ENCODE measurements around the gene SMAD3.

Gene SMAD3

GRCh38 chr15:67225336-67225735 is 159.9 kb downstream of the SMAD3 start:
- DNase-seq (ENCODE audit: low read depth in 2 of 3, low spot score in 2 of 3), result no peak

GRCh38 chr15:67227431-67227830 is 162.0 kb downstream of the SMAD3 start:
- no peak for DNase-seq (ENCODE audit: low read depth in 2 of 3, low spot score in 2 of 3)

DNA sequence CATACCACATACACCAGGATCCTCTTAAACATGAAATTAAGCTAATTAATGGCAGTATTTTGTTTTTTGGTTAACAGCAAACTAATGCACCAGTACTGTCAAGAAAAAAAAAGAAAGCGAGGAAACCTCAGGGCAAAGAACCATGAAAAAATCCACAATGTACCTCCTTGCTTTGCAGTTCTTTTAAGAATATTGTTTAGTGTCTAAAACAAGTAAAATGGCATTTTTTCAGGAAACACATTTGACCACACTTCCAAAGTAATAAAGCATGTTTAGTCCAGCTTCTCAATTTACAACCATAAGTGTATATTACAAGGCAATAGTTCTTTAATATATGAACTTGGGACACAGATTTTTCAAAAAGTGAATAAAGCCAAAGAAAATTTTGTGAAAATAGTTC is 162.4 kb downstream of the SMAD3 start:
- no peak for DNase-seq (ENCODE audit: low read depth in 2 of 3, low spot score in 2 of 3)

GRCh38 chr15:67228286-67228685 is 162.9 kb downstream of the SMAD3 start:
- DNase-seq (ENCODE audit: low read depth in 2 of 3, low spot score in 2 of 3), result no peak

- DNase-seq (ENCODE audit: low read depth in 2 of 3, low spot score in 2 of 3), result no peak
Observed at GRCh38 chr15:67230504-67230903, 165.1 kb downstream of the SMAD3 start.

- no peak for DNase-seq (ENCODE audit: low read depth in 2 of 3, low spot score in 2 of 3)
Observed at GRCh38 chr15:67232591-67232990, 167.2 kb downstream of the SMAD3 start.

DNA sequence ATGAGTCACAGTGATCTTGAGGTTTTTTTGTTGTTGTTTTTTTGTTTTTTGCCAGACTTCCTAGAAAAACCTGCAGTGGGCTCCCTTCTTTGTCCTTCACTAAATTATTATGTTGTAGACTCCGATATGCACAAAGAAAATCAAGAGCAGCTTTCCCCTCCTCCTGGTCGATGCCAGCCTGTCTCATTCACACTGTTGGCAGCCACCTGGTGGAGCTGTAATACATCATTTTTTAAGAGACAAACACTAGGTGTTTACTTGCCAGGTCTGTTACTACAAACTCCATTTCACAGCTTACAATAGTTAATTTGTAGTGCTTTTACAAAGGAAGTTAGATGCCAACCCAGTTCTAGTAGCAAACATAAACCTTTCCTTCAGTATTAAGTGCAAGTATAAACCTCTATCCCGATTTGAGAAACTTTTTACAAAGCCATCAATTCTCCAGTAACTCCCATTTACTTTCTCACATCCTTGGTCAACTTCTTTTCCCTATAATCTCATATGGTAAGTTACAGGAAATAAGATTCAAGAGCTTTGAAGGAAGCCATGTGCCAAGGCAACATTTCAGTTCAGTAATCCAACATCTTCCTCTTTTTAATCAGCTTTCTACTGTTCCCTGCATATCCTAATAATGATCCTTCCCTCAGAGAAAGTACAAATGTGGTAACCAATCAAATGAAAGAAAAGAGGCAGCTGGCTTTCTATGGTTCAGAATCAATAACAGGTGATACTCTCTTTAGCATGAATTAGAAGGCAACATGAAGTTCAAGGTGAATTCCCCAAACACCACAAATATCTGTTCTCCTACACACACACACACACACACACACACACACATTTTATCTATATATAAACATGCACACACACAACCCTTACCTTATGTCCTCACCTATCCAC is 175.1 kb downstream of the SMAD3 start:
- no peak for DNase-seq (ENCODE audit: low read depth in 2 of 3, low spot score in 2 of 3)

GRCh38 chr15:67241132-67241855 is 175.9 kb downstream of the SMAD3 start:
- no peak for DNase-seq (ENCODE audit: low read depth in 2 of 3, low spot score in 2 of 3)

DNA sequence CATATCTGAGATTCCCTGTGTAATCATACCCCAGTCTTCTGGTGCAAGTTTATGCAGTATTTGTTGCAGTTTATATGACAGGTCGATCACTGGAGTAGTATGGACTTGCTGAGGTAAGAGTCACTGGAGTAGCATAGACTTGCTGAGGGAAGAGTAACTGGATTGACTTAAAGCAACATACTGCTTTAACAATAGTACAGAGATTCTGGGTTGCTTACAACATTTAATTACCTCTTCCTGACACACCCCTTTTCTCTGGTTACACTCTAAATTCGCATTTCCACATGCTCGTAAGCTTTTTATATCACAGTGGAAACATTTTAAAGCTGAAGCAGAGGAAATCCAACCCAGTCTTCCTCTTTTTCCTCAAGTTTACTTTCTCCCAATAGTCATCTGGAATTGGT is 177.3 kb downstream of the SMAD3 start:
- no peak for DNase-seq (ENCODE audit: low read depth in 2 of 3, low spot score in 2 of 3)

Data from activated CD8-positive, alpha-beta memory T cell treated with anti-CD3 and anti-CD28 coated beads for 48 hours (primary cell).